Peyer's patch (tissue), 4 donors: ENCODE measurements around the gene MTHFS.

Experiments
- CTCF ChIP-seq, 6 experiments: fragments of 450-650 bp in 4 of 6; fragments of 200-600 bp in 2 of 6; sonication (generic) in 1 of 6; IDR thresholded peaks; one replicate each; pipeline ENCODE4 v1.5.1; 2017 to 2019; ENCODE audit warnings: antibody characterized with exemption in 6 of 6, mild to moderate bottlenecking in 3 of 6, moderate library complexity in 1 of 6
- POLR2A ChIP-seq, 2 donors: fragments of 450-650 bp; IDR thresholded peaks; one replicate each; pipeline ENCODE4 v1.5.1; 2017; ENCODE audit warnings: antibody characterized with exemption in 2 of 2, mild to moderate bottlenecking in 2 of 2, moderate library complexity in 2 of 2

- TF ChIP-seq CTCF (IDR thresholded peaks at IDR 0.05) (no peak), POLR2A (IDR thresholded peaks at IDR 0.05) (no peak)
Observed at GRCh38 chr15:79916502-79917132, 19.8 kb upstream of the MTHFS start.
